ENCODE data around the gene ARSB.

GRCh38 chr5:78797936-78798672, 187.0 kb downstream of the ARSB start:
- TF ChIP-seq ZC3H4 (CRISPR knock-in tag; IDR thresholded peaks at IDR 0.05; ENCODE audit: borderline replicate concordance) = no peak
- no peak for TF ChIP-seq RAD51 (IDR thresholded peaks at IDR 0.05; ENCODE audit: borderline replicate concordance, low read depth)
- no peak for TF ChIP-seq ZNF449 (CRISPR knock-in tag; IDR thresholded peaks at IDR 0.05)
- TF ChIP-seq HNRNPK (IDR thresholded peaks at IDR 0.05; ENCODE audit: low read depth, low read length, poor library complexity, severe bottlenecking) = no peak

Data from K562 (cell line).